Measurements from ENCODE around the gene SH3RF2.
"Not testable (repeated sequence)": the region's sequence is repeated elsewhere in the genome, so short reads cannot be mapped to it uniquely, and the experiment has no call there.

The SH3RF2 gene

GRCh38 chr5:145960848-145961600 lies 24.6 kb downstream of the SH3RF2 start:
- CTCF ChIA-PET: no interaction called here
- no peaks in the 10 kb centered on the region for H3K9me3 ChIP-seq (ENCODE audit: control insufficient read depth, insufficient read depth, low read depth, low read length)
- POLR2A ChIA-PET: interaction anchor here (1.3 to 1.4 kb wide), 2 partner anchors 12 to 19 kb away, joined by 3 read pairs; no protein-coding TSS in a partner anchor
- TF ChIP-seq ZNF362 (tag by site-specific recombination; IDR thresholded peaks at IDR 0.05) (peak; percentile 67; the same call in 1 of the 2 replicates), ZNF544 (tag by site-specific recombination; IDR thresholded peaks at IDR 0.05) (no peak), TCF7L2 (IDR thresholded peaks at IDR 0.05; ENCODE audit: borderline replicate concordance, low read depth, low read length) (no peak), ZNF16 (tag by site-specific recombination; IDR thresholded peaks at IDR 0.05; ENCODE audit: low read depth) (no peak)
- no peak overlapping the region for H3K4me3 ChIP-seq (ENCODE audit: low read depth, low read length)
- H3K36me3 ChIP-seq (ENCODE audit: control insufficient read depth in 2 of 2, insufficient read depth in 1 of 2, low read length in 2 of 2): no peaks in the 10 kb centered on the region
- H3K27ac ChIP-seq (ENCODE audit: extremely low read depth, low read depth, low read length): no peak overlapping the region
- H3K4me1 ChIP-seq (ENCODE audit: control insufficient read depth, insufficient read depth, low read length): no peaks in the 10 kb centered on the region

- no peaks in the 10 kb centered on the region for H3K9me3 ChIP-seq (ENCODE audit: control insufficient read depth, insufficient read depth, low read depth, low read length)
- no peaks in the 10 kb centered on the region for H3K4me1 ChIP-seq (ENCODE audit: control insufficient read depth, insufficient read depth, low read length)
- no peak overlapping the region for H3K4me3 ChIP-seq (ENCODE audit: low read depth, low read length)
- TF ChIP-seq ZBTB7A (tag by site-specific recombination; IDR thresholded peaks at IDR 0.05; ENCODE audit: low read depth) (no peak), KLF10 (tag by site-specific recombination; IDR thresholded peaks at IDR 0.05) (no peak), ZIC2 (tag by site-specific recombination; IDR thresholded peaks at IDR 0.05) (no peak)
- H3K27ac ChIP-seq (ENCODE audit: extremely low read depth, low read depth, low read length): no peak overlapping the region
- CTCF ChIA-PET: interaction anchor here (0.7 kb wide), 1 partner anchor 137 kb away, joined by 3 read pairs; no protein-coding TSS in a partner anchor
- H3K36me3 ChIP-seq (ENCODE audit: control insufficient read depth in 2 of 2, insufficient read depth in 1 of 2, low read length in 2 of 2): no peaks in the 10 kb centered on the region
- POLR2A ChIA-PET: no interaction called here
These were observed 25.6 kb downstream of the SH3RF2 start for GRCh38 chr5:145962001-145962400.

GRCh38 chr5:145964008-145964407 lies 27.6 kb downstream of the SH3RF2 start:
- H3K9me3 ChIP-seq (ENCODE audit: control insufficient read depth, insufficient read depth, low read depth, low read length); H3K27ac ChIP-seq (ENCODE audit: extremely low read depth, low read depth, low read length); H3K36me3 ChIP-seq (ENCODE audit: control insufficient read depth in 2 of 2, insufficient read depth in 1 of 2, low read length in 2 of 2); POLR2A ChIA-PET; H3K4me3 ChIP-seq (ENCODE audit: low read depth, low read length); H3K4me1 ChIP-seq (ENCODE audit: control insufficient read depth, insufficient read depth, low read length); CTCF ChIA-PET: not testable (repeated sequence)
- peak; percentile 87 for TF ChIP-seq ZNF366 (tag by site-specific recombination; conservative IDR thresholded peaks at IDR 0.05)

GRCh38 chr5:145965804-145966203 lies 29.4 kb downstream of the SH3RF2 start:
- Histone ChIP-seq H3K36me3 (ENCODE audit: control insufficient read depth in 2 of 2, insufficient read depth in 1 of 2, low read length in 2 of 2) (no peaks in the 10 kb centered on the region), H3K9me3 (ENCODE audit: control insufficient read depth, insufficient read depth, low read depth, low read length) (no peaks in the 10 kb centered on the region), H3K4me3 (ENCODE audit: low read depth, low read length) (no peak overlapping the region), H3K4me1 (ENCODE audit: control insufficient read depth, insufficient read depth, low read length) (no peaks in the 10 kb centered on the region), H3K27ac (ENCODE audit: extremely low read depth, low read depth, low read length) (no peak overlapping the region)
- ChIA-PET POLR2A (no interaction called here), CTCF (interaction anchor here (0.8 kb wide), 1 partner anchor 76 kb away, joined by 4 read pairs; no protein-coding TSS in a partner anchor)
- TF ChIP-seq ZNF777 (tag by site-specific recombination; IDR thresholded peaks at IDR 0.05; ENCODE audit: borderline replicate concordance) (no peak), ZNF221 (tag by site-specific recombination; IDR thresholded peaks at IDR 0.05; ENCODE audit: borderline replicate concordance) (no peak), HIC1 (tag by site-specific recombination; IDR thresholded peaks at IDR 0.05) (no peak), ZNF600 (tag by site-specific recombination; IDR thresholded peaks at IDR 0.05) (peak; percentile 55; the same call in 1 of the 2 replicates), ZNF843 (tag by site-specific recombination; IDR thresholded peaks at IDR 0.05) (no peak), WT1 (tag by site-specific recombination; IDR thresholded peaks at IDR 0.05) (peak; percentile 47), TRIM28 (IDR thresholded peaks at IDR 0.05; ENCODE audit: borderline replicate concordance, low read length) (no peak), ZNF660 (tag by site-specific recombination; IDR thresholded peaks at IDR 0.05) (no peak), ZNF398 (tag by site-specific recombination; IDR thresholded peaks at IDR 0.05) (peak; percentile 55; the same call in 1 of the 2 replicates), KLF8 (tag by site-specific recombination; IDR thresholded peaks at IDR 0.05) (no peak), ZNF571 (tag by site-specific recombination; IDR thresholded peaks at IDR 0.05) (no peak), BCL11A (tag by site-specific recombination; IDR thresholded peaks at IDR 0.05; ENCODE audit: low read depth) (no peak), ZNF529 (tag by site-specific recombination; IDR thresholded peaks at IDR 0.05; ENCODE audit: insufficient replicate concordance) (no peak), ZNF558 (tag by site-specific recombination; IDR thresholded peaks at IDR 0.05) (no peak)

Data from HEK293 (cell line).